ENCODE results near the gene USH2A. TPM values are rescaled to one million over a fixed set of nuclear protein-coding genes. Genes with fewer than 3 reads are reported as not detected.

Gene USH2A
- total RNA-seq, 1 experiment from 2014 or later: not detected

GRCh38 chr1:215772151-215772550 is 651.1 kb downstream of the USH2A start:
- H3K79me2 ChIP-seq (ENCODE audit: insufficient read depth, low read length): no peaks in the 10 kb centered on the region
- no peak for DNase-seq (ENCODE audit: low read depth, low spot score)

DNA sequence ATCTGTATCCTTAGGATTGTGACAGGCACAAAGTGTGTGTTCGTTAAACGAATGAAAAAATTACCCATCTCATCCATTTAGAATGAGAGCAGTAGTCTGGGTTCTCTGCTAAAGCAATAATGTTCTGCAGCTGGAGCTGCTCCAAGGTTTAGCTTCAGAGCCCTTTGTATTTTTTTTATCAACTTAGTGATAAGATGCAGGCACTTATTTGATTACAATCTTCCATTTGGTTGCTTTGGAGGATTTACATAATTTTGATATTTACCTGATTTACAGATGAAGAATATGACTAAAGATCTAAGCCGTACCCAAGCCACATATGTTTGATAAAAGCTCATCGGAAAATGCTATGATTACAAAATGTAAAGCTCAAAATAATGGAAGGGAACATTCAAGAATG is 654.9 kb downstream of the USH2A start:
- no peak for DNase-seq (ENCODE audit: low read depth, low spot score)

More at GRCh38 chr1:215772151-215772550, 651.1 kb downstream of the USH2A start:
- no peaks in the 10 kb centered on the region for H3K4me1 ChIP-seq (ENCODE audit: control insufficient read depth in 1 of 2, insufficient read depth in 2 of 2, low read length in 2 of 2)
- no peaks in the 10 kb centered on the region for H4K20me1 ChIP-seq (ENCODE audit: insufficient read depth)
- RAD21 ChIA-PET (ENCODE audit: low non-redundant PET in 1 of 2, low total read pairs in 2 of 2, uncharacterized antibody in 2 of 2, unreplicated experiment in 2 of 2): no interaction called here
- H3K27ac ChIP-seq (ENCODE audit: low read depth, low read length): no peak overlapping the region
- no TSS peak for BruUV-seq (replicated peaks)
- no peak overlapping the region for H3K4me3 ChIP-seq (replicated peaks in 1 of 2; ENCODE audit: low read depth in 1 of 2, low read length in 2 of 2)
- CTCF ChIA-PET: no interaction called here
- ATAC-seq: no peak
- no peaks in the 10 kb centered on the region for H3K9me2 ChIP-seq (ENCODE audit: insufficient read depth)
- H3K9ac ChIP-seq (ENCODE audit: low read length): no peak overlapping the region
- no peak overlapping the region for H2AFZ ChIP-seq (ENCODE audit: low read depth, low read length, poor library complexity, severe bottlenecking)
- H3K9me3 ChIP-seq (ENCODE audit: control insufficient read depth in 1 of 2, insufficient read depth in 1 of 2, low read depth in 1 of 2, low read length in 2 of 2): no peaks in the 10 kb centered on the region
- intact Hi-C loops (cut with micrococcal nuclease): no loop called here
- no peak overlapping the region for H3K4me2 ChIP-seq (ENCODE audit: low read length)
- POLR2A ChIA-PET: no interaction called here
- peaks cover 8% of the 10 kb centered on the region for H3K27me3 ChIP-seq (ENCODE audit: insufficient read depth, low read length)
- H3K36me3 ChIP-seq (ENCODE audit: control insufficient read depth in 1 of 2, insufficient read depth in 2 of 2, low read length in 2 of 2): no peaks in the 10 kb centered on the region
- no peak for TF ChIP-seq ZNF274 (IDR thresholded peaks at IDR 0.05; ENCODE audit: low read depth, low read length)
- no peak for TF ChIP-seq CEBPB (IDR thresholded peaks at IDR 0.05; ENCODE audit: low read depth)
- no peak for TF ChIP-seq POLR2A (IDR thresholded peaks at IDR 0.05; ENCODE audit: borderline replicate concordance, extremely low read depth, insufficient read depth, insufficient read length)
- TF ChIP-seq, protein P1, sequence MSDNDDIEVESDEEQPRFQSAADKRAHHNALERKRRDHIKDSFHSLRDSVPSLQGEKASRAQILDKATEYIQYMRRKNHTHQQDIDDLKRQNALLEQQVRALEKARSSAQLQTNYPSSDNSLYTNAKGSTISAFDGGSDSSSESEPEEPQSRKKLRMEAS (IDR thresholded peaks at IDR 0.05): no peak

More for the DNA sequence above, 654.9 kb downstream of the USH2A start:
- ChIA-PET POLR2A (no interaction called here), RAD21 (ENCODE audit: low non-redundant PET in 1 of 2, low total read pairs in 2 of 2, uncharacterized antibody in 2 of 2, unreplicated experiment in 2 of 2) (no interaction called here), CTCF (no interaction called here)
- H3K4me3 ChIP-seq (replicated peaks in 1 of 2; ENCODE audit: low read depth in 1 of 2, low read length in 2 of 2): no peak overlapping the region
- no peaks in the 10 kb centered on the region for H3K9me2 ChIP-seq (ENCODE audit: insufficient read depth)
- no peak overlapping the region for H3K27ac ChIP-seq (ENCODE audit: low read depth, low read length)
- no peak overlapping the region for H3K9ac ChIP-seq (ENCODE audit: low read length)
- H3K27me3 ChIP-seq (ENCODE audit: insufficient read depth, low read length): peaks cover 9% of the 10 kb centered on the region
- H3K4me2 ChIP-seq (ENCODE audit: low read length): no peak overlapping the region
- H3K9me3 ChIP-seq (ENCODE audit: control insufficient read depth in 1 of 2, insufficient read depth in 1 of 2, low read depth in 1 of 2, low read length in 2 of 2): no peaks in the 10 kb centered on the region
- no peaks in the 10 kb centered on the region for H4K20me1 ChIP-seq (ENCODE audit: insufficient read depth)
- H3K4me1 ChIP-seq (ENCODE audit: control insufficient read depth in 1 of 2, insufficient read depth in 2 of 2, low read length in 2 of 2): no peaks in the 10 kb centered on the region
- no peaks in the 10 kb centered on the region for H3K36me3 ChIP-seq (ENCODE audit: control insufficient read depth in 1 of 2, insufficient read depth in 2 of 2, low read length in 2 of 2)
- ATAC-seq: no peak
- no peak for TF ChIP-seq POLR2AphosphoS5 (IDR thresholded peaks at IDR 0.05; ENCODE audit: low read depth, low read length)
- no peak for TF ChIP-seq JUND (IDR thresholded peaks at IDR 0.05)
- no peak for TF ChIP-seq YY1 (IDR thresholded peaks at IDR 0.05; ENCODE audit: extremely low read depth, insufficient replicate concordance, low read depth, low read length)
- TF ChIP-seq, protein P2, sequence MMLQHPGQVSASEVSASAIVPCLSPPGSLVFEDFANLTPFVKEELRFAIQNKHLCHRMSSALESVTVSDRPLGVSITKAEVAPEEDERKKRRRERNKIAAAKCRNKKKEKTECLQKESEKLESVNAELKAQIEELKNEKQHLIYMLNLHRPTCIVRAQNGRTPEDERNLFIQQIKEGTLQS (IDR thresholded peaks at IDR 0.05): no peak
- TF ChIP-seq ZFX (IDR thresholded peaks at IDR 0.05): no peak
- TF ChIP-seq CEBPB (IDR thresholded peaks at IDR 0.05; ENCODE audit: low read depth): no peak
- TF ChIP-seq, protein P1 (IDR thresholded peaks at IDR 0.05): no peak
- TF ChIP-seq REST (IDR thresholded peaks at IDR 0.05; ENCODE audit: low read depth): no peak
- TF ChIP-seq, protein P3, sequence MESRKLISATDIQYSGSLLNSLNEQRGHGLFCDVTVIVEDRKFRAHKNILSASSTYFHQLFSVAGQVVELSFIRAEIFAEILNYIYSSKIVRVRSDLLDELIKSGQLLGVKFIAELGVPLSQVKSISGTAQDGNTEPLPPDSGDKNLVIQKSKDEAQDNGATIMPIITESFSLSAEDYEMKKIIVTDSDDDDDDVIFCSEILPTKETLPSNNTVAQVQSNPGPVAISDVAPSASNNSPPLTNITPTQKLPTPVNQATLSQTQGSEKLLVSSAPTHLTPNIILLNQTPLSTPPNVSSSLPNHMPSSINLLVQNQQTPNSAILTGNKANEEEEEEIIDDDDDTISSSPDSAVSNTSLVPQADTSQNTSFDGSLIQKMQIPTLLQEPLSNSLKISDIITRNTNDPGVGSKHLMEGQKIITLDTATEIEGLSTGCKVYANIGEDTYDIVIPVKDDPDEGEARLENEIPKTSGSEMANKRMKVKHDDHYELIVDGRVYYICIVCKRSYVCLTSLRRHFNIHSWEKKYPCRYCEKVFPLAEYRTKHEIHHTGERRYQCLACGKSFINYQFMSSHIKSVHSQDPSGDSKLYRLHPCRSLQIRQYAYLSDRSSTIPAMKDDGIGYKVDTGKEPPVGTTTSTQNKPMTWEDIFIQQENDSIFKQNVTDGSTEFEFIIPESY (IDR thresholded peaks at IDR 0.05; ENCODE audit: extremely low read depth, insufficient replicate concordance, low read length): no peak
- TF ChIP-seq SRF (IDR thresholded peaks at IDR 0.05; ENCODE audit: low read depth): no peak
- no peak for TF ChIP-seq SP1 (IDR thresholded peaks at IDR 0.05; ENCODE audit: low read depth)
- no peak overlapping the region for H2AFZ ChIP-seq (ENCODE audit: low read depth, low read length, poor library complexity, severe bottlenecking)
- no peaks in the 10 kb centered on the region for H3K79me2 ChIP-seq (ENCODE audit: insufficient read depth, low read length)
- BruUV-seq (replicated peaks): no TSS peak
- intact Hi-C loops (cut with micrococcal nuclease): no loop called here

Measured in HCT116 (cell line).